Measurements from ENCODE around the gene TRERF1.
"Not testable (repeated sequence)": the region's sequence is repeated elsewhere in the genome, so short reads cannot be mapped to it uniquely, and the experiment has no call there.

Gene TRERF1

GRCh38 chr6:42212442-42212841, 239.3 kb downstream of the TRERF1 start:
- TF ChIP-seq CTCF (IDR thresholded peaks at IDR 0.05): no peak
- Histone ChIP-seq H3K27ac (no peak overlapping the region), H3K9me3 (no peaks in the 10 kb centered on the region)

GRCh38 chr6:42211726-42212125, 240.0 kb downstream of the TRERF1 start:
- H3K27me3 ChIP-seq: no peaks in the 10 kb centered on the region
- H3K36me3 ChIP-seq: peaks cover 57 to 70% (median 58%) of the 10 kb centered on the region in 3 donors

More at GRCh38 chr6:42212442-42212841, 239.3 kb downstream of the TRERF1 start:
- H3K4me1 ChIP-seq: peaks cover 0 to 21% (median 7%) of the 10 kb centered on the region in 4 donors
- H3K36me3 ChIP-seq: peaks cover 56 to 65% (median 58%) of the 10 kb centered on the region in 3 donors
- no peaks in the 10 kb centered on the region for H3K27me3 ChIP-seq
- no peak for DNase-seq
- H3K4me3 ChIP-seq: no peak overlapping the region
- intact Hi-C loops (cut with DNase I; ENCODE audit: low total_unique reads): loop anchor here (10.0 kb wide), 2 partner anchors 138 to 428 kb away; partner anchors contain the start of genes PRICKLE4 and TOMM6

DNA sequence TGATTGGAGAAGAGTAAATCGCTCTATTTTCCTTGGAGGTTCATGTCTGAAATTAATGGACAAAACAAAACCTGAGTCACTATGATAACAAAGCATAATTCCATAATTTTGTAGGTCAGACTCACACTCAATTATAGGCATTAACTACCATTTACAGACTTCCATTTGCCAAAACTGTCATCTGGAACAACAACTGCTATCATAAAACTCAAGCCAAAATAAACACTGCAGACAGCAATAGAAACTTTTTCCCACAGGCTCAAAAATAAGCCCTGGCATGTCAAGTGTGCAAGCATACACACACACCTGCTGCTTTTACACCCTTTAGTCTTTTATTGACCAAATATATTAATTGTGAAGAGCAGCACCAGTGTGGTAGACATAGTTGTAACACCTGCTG, 241.2 kb downstream of the TRERF1 start:
- no peak overlapping the region for H3K27ac ChIP-seq

More at GRCh38 chr6:42211726-42212125, 240.0 kb downstream of the TRERF1 start:
- Histone ChIP-seq H3K4me3 (no peak overlapping the region), H3K9me3 (no peaks in the 10 kb centered on the region), H3K4me1 (peaks cover 0 to 16% (median 6%) of the 10 kb centered on the region in 4 donors), H3K27ac (no peak overlapping the region)
- DNase-seq: no peak
- no peak for TF ChIP-seq CTCF (IDR thresholded peaks at IDR 0.05)
- intact Hi-C loops (cut with DNase I; ENCODE audit: low total_unique reads): loop anchor here (10.0 kb wide), 2 partner anchors 137 to 427 kb away; partner anchors contain the start of genes PRICKLE4 and TOMM6

GRCh38 chr6:42207559-42207958, 244.2 kb downstream of the TRERF1 start:
- H3K9me3 ChIP-seq; DNase-seq; H3K27me3 ChIP-seq; intact Hi-C loops (cut with DNase I; ENCODE audit: low total_unique reads); H3K4me1 ChIP-seq; H3K27ac ChIP-seq; H3K4me3 ChIP-seq: not testable (repeated sequence)
- H3K36me3 ChIP-seq: peaks cover 45 to 80% (median 75%) of the 10 kb centered on the region in 3 donors

More for the DNA sequence above, 241.2 kb downstream of the TRERF1 start:
- Histone ChIP-seq H3K27me3 (no peaks in the 10 kb centered on the region), H3K4me1 (peaks cover 0 to 6% (median 1%) of the 10 kb centered on the region in 4 donors), H3K9me3 (no peaks in the 10 kb centered on the region), H3K4me3 (no peak overlapping the region), H3K36me3 (peaks cover 58 to 79% (median 68%) of the 10 kb centered on the region in 3 donors)
- DNase-seq: no peak
- intact Hi-C loops (cut with DNase I; ENCODE audit: low total_unique reads): loop anchor here (10.0 kb wide), 2 partner anchors 136 to 426 kb away; partner anchors contain the start of genes PRICKLE4 and TOMM6
- no peak for TF ChIP-seq CTCF (IDR thresholded peaks at IDR 0.05)

- no peak for TF ChIP-seq CTCF (IDR thresholded peaks at IDR 0.05)
- intact Hi-C loops (cut with DNase I; ENCODE audit: low total_unique reads): no loop called here
- Histone ChIP-seq H3K4me1 (peaks cover 0 to 18% (median 2%) of the 10 kb centered on the region in 4 donors), H3K27me3 (no peaks in the 10 kb centered on the region), H3K36me3 (peaks cover 23 to 56% (median 51%) of the 10 kb centered on the region in 3 donors), H3K27ac (no peak overlapping the region), H3K4me3 (no peak overlapping the region), H3K9me3 (no peaks in the 10 kb centered on the region)
- DNase-seq: no peak
Observed at GRCh38 chr6:42204768-42205282, 246.9 kb downstream of the TRERF1 start.

DNA sequence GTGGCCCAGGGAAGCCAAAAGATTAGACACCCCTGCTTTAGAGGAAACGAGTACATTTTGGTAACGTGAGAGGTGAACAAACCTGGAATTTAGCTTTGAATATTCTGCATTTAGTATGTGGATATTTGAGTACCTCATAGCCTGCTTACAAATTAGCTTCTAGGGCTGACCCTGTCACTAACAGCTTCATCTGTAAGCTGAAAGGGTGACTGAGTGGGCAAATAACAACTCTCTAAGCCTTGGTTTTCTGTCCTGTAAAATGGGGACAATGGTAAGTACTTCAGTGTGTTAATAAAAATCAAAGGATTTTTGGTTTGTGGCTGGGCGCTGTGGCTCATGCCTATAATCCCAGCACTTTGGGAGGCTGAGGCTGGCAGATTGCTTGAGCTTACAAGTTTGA, 248.5 kb downstream of the TRERF1 start:
- Histone ChIP-seq H3K4me1 (peaks cover 0 to 18% (median 2%) of the 10 kb centered on the region in 4 donors), H3K9me3 (no peaks in the 10 kb centered on the region), H3K27ac (no peak overlapping the region), H3K36me3 (peaks cover 6 to 40% (median 35%) of the 10 kb centered on the region in 3 donors), H3K27me3 (no peaks in the 10 kb centered on the region), H3K4me3 (no peak overlapping the region)
- no peak for DNase-seq
- no peak for TF ChIP-seq CTCF (IDR thresholded peaks at IDR 0.05)
- intact Hi-C loops (cut with DNase I; ENCODE audit: low total_unique reads): no loop called here

GRCh38 chr6:42202131-42202915, 249.4 kb downstream of the TRERF1 start:
- intact Hi-C loops (cut with DNase I; ENCODE audit: low total_unique reads); H3K27me3 ChIP-seq; DNase-seq; H3K9me3 ChIP-seq; H3K27ac ChIP-seq; H3K4me3 ChIP-seq: not testable (repeated sequence)
- Histone ChIP-seq H3K36me3 (peaks cover 0 to 31% (median 27%) of the 10 kb centered on the region in 3 donors), H3K4me1 (peaks cover 0 to 18% (median 2%) of the 10 kb centered on the region in 4 donors)

All from tibial artery (tissue), 4 donors.